G401.6 (cell line): ENCODE data around the gene UBD.
A peak's percentile ranks its signal among the peaks of the same experiment; 100 is the strongest.

Experiments
- FAIRE-seq: peaks from 2 replicates; lab custom pipeline; 2012; peaks lifted over from hg19 to GRCh38; lab: Jason Lieb, UNC

Gene UBD

DNA sequence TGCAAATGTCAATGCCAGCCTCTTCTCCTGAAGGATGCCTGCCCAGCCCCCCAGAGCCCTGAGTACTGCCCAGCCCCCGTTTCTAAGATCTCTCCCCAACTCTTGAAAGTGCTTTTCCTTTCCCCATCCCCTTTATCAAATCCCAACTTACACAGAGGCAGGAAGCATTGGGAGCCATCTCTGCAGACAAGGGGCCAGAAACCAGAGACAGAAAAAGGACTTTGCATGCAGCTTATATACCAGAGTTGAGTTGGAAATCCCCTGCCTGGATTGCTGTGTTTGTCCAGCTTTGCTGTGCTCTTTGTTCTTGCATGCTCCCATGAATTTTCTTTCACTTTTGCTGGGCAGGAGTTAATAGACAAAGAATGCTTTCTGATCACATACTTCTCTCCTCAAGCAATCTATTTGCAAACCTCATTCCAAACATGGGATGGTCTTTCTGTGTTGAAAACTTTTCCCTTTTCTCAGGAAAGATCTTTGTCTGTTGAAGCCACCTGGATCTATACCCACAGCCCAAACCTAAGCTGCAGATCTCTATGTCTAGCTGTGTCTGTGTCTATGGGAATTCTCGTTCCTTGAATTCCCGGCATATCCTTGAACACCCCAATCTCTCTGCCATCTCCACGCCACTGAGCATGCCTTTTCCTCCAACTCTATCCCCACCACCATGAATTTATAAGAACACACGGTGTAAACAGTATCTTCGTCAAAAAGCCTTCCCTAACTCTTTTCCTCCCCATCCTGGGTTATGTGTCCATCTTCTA is at the start of gene UBD:
Gene UBD (minus strand): TSS at position 209 of the 764 bp plus-strand sequence. CDS start 31 bp downstream, at position 178.
- FAIRE-seq, result no peak

DNA sequence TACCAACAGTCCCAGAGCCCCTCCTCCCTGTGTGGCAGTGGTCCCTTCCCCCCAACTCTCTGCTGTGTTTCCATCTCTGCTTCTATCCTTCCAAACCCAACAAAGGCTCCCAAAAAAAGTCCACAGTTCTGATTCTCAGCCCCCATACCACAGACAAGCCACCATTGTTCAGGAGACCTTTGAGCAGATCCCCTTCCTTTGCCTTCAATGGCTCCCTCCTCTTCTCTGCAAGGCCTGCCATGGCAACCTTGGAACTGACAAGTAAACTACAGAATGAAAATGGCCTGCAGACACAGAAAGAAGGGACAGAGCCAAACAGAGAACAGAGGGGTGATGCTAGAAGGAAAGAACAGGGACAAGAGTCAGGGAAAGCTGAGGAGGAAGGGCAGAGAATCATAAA is 48.6 kb upstream of the UBD start:
- FAIRE-seq, result no peak

DNA sequence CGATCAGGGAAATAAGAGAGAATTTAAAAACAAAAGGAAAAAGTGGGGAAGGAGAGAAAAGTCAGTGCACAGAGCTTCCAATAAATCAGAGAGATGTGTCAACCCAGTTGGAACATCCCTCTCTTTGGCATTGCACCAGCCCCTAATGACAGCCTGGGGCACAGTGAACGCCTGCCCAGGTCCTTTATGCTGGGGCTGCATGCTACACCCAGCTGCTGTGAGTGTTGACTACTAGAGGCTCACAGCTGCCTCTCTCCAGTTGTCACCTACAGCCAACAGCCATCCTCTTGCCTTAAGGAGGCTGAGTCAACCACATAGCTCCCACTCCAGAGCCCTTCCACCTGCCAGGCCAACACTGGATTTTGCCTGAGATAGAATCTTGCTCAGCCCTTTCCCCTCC is 44.4 kb upstream of the UBD start:
- no peak for FAIRE-seq

DNA sequence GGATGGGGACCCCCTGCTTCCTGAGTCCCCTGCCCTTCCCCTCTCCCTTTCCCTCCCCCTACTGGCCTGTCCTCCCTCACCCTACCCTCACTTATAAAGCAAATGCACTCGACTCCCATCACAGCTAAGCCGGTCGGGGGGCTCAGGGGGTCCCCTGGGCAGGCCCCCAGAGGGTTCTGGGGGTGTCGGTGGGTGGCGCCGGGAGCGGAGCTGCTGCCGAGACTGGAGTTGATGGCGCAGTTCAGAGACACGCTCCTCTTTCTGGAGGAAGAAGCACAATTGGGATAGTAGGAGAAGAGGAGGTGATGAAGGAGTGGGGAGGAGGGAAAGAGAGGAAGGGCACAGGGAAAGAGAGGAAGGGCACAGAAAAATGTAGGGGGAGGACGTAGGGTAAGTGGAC is 43.9 kb upstream of the UBD start:
- no peak for FAIRE-seq

DNA sequence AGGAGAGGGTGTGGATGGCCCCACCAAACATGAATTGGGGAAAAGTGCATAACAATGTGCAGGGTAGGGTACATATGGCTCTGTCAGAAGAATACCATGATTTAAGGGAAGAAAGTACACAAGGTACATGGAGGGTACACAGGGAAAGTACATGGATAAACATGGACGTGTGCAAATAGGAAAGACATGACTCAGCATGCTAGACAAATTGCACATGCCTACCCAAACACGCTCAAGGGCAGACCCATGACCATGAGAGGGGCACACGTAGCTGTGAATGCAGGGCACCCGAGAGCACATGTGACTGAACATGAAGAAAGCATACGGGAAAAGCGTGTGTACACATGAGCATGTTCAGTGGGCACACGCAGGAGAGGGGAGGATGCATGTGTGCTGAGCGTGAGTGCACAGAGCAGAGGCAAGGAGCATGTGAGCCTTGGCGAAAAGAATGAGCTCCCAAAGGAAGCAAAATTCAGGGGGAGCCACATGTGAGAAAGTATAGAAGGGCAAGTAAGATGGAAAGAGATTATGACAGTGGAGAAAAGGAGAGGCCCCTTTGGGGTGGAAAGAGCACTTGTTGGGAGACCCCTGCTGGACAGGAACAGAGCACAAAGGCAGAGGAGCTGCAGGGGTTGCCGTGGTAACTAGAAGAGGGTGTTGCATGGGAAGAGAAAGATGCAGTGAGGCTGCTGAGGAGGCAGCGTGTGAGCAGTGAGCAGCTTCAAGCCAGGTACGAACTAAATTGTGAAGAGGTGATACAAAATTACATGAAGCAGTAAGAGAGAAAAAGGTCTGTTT is 43.2 kb upstream of the UBD start:
- FAIRE-seq, result no peak

DNA sequence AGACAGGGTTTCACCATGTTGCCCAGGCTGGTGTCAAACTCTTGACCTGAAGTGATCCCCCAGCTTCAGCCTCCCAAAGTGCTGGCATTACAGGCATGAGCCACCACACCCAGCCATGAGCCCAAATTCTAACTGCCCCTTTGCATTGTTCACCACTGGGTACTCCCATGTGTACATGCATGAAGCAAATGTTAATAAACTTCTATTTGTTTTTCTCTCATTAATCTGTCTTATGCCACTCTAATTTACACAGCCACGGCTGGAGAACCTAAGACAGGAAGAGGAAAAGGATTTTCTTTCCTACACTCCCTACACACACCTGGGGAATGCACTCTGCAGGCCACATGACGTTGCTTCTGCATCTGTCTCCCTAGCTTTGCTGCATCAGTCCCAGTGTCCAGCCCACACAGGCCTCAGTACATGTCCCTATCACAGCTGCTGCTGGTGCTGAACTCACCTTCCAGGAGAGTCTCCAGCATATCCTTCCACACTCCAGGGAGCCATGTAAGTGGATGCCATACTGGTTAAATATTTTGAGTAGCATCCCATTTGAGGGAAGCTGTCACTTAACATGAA is 38.7 kb upstream of the UBD start:
- no peak for FAIRE-seq

DNA sequence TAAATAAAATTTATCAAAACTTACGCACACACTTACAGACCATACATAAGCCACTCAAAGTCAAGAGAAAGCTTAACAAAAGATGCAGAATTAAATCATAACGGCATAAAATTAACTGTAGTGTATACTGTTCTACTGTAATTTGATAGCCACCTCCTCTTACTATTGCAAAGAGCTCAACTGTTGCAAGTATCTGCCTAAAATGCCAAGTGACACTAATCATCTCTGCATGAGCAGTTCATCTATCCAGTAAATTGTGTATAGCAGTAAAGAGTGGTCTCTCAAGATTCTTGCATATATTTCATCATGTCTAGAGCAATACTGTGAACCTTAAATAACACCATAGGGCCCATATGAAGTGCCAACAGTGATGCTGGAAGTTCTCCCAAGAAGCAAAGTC is 37.7 kb upstream of the UBD start:
- FAIRE-seq, result no peak

DNA sequence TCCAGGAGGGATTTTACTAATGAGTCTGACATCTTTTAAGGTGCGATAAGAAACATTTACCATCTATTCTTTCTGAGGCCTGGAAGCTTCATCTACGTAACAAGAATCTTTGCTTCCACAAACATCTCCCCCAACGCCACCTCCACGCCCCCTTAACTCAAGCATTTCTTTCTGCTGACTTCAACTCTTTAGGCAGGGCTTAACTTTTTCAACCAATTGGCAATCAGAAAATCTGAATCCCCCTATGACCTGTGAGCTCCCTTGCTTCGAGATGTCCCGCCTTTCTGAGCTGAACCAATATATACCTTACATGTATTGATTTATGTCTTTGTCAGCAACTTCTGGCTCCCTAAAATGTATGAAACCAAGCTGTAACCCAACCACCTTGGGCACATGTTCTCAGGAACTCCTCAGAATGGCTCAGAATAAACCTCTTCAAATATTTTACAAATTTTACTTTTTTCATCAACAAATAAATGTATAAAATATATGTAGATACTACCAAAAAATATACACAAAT is 36.9 kb upstream of the UBD start:
- FAIRE-seq, result no peak

DNA sequence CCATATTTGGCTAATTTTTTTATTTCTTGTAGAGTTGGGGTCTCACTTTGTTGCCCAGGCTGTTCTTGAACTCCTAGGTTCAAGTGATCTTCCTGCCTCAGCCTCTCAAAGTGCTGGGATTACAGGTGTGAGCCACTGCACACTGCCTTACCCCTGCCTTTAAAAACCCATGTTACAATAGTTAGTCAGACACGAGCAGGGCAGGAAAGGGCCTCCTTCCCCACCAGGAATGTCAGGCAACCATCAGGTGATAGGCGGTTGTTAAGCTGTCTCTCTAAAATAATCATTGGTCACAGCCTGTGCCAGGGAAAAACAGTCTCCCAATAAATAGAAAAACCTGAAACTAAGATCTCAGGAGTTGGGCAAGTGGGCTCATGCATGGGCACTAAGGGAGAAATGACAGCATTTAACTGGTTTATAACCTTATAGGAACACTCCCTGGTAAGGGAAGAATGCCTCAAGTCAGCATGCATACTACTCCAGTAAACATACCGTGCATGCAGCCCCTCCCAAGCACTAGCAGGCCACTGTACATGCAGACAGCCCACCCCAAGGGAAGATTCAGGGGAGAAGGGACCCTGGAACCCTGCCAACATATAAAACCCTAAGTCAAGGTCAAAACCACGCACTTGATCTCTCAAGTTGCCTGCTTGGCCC is 33.8 kb upstream of the UBD start:
- no peak for FAIRE-seq

DNA sequence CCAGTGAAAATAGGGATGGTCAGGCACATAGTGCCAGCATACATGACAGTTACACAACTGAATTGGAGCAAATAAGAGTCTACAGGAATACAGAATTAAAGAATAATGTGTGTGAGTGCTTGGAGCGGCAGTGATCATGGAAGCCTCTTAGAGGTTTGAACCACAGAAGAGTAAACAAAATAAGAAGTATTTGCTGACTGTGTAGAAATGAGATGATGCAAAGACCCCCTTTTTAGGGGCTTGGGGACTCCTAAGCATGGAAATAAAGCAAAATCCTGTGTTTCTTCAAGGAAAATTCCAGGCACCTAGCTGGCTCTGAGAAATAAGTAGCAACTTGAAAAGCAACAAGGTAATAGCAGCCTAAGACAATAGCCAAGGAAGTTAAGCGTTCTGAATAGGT is 32.1 kb upstream of the UBD start:
- no peak for FAIRE-seq

DNA sequence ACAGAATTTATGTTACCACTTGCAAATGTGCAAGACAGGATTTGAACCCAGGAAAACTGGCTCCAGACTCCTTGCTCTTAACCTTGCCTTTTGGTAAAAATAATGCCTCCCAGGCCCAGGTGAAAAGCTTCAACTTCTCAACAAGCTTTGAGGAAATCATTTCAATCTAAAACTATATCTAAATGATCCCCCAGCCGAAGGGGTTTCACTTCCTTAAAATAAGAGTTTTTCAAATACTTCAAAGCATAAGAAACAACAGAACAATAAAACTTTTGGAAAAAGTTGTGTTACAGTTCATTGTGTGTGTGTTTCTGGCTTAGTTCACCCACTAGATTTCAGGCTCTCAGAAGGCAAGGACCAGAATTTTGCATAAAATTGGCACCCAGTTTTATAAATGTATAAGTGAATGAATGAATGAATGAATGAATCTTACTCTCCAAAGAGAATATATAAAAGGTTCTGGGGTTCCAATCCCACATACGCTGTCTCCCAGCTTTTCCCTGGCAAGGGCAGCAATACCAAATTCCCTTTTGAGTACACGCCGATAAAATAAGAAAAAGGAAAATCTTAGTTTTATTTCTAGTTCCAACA is 30.8 kb upstream of the UBD start:
- no peak for FAIRE-seq

DNA sequence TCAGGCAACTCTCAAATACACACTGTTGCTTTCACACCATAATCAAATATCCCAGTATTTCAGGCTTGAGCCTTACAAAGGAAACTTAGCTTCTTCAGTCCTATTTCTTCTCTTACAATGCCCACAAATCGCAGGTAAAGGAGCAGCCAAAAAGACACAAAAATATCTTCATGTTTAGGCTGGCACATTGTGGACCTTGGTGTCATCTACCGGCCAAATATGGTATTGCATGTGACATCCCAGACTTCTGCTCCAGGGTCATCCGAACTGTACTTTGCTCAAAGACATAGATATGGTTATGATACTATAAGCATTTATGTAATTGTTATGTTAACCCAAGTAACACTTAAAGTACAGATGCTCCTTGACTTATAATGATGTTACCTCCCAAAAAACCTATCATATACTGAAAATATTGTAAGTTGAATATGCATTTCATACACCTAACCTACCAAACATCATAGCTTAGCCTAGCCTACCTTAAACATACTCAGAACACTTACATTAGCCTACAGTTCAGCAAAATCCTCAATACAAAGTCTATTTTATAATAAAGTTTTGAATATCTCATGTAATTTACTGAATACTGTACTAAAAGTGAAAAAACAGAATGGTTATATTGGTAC is 30.0 kb upstream of the UBD start:
- FAIRE-seq, result peak; percentile 70

DNA sequence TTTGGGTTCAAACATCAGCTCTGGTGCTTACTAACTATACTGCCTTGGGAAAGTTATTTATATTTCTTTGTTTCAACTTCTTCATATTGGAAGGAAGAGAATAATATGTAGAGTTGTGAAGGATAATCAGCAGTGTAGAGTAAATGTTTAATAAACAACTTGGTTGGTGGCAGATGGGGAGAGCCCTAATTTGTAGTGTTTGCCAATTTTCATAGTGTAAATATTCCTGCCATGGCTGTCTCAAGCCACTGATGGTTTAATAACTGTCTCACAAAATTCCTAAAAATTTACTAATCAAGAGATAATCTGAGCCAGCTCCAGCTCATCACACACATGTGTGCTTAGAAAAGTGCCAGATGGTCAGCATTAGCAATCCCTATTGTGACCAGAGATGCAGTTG is 25.3 kb upstream of the UBD start, which contains the start of gene OR2H2:
Gene OR2H2 (plus strand): TSS at position 301 of the 400 bp plus-strand sequence. CDS start 2,824 bp downstream, outside the sequence.
- no peak for FAIRE-seq

DNA sequence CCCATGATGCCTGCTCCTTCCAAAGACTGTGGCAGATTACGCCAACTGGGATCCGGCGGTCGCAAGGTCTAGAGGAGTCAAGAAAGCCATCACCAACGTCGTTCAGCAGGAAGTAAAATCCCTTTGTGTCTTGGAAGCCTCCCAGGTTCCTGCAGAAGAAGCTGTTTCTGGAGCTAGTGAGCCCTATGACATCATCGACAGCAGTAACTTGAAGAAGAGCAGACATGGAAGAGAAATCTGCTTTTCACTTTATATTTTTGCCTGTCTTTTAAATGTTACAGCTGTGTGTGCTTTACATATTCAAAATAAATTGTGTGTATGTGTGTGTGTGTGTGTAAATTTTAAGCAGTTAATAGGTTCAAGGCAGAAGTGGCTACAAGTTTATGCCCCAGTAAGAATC is 18.0 kb upstream of the UBD start:
- no peak for FAIRE-seq

DNA sequence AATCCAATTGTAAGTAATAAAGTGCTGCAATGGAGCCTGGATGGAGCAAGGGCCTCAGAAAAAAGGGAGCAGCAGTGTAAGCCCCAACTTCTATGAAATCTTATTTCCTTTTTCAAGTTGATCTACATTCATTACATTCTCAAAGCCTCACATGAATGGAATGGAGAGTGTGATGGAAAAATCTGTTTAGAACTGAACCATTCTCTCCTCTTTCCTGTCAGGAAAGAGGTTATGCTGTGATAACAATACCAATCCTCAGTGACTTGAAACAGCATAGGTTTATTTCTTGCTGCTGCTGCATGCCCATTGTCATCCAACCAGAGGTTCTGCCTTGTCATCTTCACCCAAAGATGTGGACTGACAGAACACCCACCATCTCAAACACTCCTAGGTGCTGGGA is 16.5 kb upstream of the UBD start:
- no peak for FAIRE-seq

DNA sequence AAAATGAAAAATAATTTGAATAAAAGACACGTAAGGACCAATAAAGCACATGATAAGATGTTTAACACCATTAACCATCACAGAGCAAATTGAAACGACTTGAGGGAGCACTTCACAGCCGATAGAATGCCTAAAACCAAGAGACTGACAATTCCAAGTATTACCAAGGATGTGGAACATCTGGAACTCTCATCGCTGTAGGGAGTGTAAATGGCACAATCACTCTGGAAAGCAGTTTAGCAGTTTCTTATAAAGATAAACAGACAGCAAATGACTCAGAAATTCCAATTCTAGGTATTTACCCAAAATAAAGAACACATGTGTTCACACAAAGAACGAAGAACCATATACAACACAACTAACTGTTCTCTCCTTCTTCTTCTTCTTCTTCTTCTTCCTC is 8.5 kb upstream of the UBD start:
- no peak for FAIRE-seq

DNA sequence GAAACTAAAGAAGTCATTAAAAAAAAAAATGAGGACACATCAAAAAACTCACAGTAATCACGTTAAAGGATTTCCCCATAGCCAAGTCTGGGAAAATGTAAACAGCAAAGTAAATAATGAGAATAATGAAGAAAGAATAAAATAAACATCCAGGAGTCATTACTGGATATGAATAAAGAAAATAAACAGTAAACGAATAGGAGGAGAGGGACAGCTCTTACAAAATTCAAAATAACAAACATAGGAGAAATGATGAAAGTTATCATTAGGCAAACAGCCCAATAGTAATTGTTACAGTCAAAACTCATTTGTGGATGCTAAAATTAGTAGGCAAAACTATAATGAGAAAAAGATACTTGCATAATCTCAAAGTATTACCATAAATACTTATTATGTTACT is 8.0 kb upstream of the UBD start:
- no peak for FAIRE-seq

DNA sequence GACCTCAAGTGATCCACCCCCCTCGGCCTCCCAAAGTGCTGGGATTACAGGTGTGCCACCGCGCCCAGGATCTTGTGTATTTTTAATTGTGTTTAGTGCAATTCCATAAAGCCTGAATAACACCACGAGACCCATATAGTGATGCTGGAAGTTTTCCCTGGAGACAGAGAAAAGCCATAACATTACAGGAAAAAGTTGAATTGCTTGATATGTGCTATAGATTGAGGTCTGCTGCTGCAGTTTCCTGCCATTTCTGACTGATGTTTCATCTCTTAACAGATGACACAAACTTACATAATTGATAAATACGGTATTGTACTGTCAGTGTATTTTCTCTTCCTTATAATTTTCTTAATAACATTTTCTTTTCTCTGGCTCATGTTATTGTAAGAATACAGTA is 7.3 kb upstream of the UBD start:
- no peak for FAIRE-seq

DNA sequence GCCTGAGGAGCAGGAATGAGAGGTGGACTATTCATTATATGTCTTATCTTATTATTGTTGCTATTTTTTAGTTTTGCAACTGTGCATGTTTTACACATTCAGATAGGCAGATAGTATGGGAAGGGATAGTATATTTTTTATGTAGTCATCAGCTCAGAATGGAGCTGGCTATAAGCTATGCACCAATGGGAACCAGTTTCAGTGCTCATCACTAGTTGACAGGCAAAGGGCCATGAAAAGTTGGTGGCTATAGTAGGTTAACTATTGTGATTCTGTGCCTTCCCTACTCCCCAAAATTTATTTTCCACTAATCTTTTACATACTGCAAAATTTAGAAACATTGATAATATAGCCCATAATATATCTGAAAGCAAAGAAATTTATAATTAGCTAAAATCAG is 5.3 kb upstream of the UBD start:
- no peak for FAIRE-seq

DNA sequence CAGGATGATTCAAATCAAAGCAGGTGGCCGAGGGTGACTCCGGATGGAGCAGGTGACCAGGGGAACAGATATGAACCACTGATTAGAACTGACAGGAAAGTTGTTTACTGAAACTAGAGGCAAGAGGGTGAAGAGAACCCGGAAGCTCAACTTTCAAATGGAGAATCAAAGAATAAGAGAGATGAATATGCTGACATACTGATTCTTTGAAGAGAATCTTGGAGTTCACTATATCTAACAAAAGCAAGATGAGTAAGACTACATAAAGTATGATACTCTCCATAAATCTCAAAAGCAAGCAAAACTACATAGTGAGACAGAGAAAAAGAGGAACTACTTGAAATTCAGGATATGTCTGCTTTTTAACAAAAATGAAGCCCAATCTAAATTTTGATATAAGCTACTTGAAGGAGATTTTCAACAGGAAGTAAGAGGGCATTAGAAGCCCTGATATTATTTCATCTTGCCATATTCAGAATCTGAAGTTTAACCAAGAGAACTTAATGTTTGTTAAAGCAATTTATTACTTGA is 4.0 kb upstream of the UBD start:
- no peak for FAIRE-seq

DNA sequence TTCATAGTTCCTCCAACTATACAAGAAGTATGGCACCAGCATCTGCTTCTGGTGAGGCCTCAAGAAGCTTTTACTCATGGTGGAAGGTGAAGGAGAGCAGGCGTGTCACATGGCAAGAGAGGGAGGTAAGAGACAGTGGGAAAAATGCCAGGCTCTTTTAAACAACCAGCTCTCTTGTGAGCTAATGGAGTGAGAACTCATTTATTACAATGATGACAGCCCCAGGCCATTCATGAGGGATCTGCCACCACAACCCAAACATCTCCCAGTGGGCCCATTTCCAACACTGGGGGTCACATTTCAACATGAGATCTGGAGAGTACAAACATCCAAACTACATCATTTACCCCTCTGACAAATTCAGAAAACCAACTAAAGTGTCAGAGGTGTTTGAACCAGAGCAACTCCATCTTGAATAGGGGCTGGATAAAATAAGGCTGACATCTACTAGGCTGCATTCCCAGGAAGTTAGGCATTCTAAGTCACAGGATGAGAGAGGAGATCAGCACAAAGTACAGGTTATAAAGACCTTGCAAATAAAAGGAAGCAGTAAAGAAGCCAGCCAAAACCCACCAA is 2.2 kb upstream of the UBD start:
- FAIRE-seq, result no peak
